ENCODE results near the gene IFT57. TPM values are rescaled to one million over a fixed set of nuclear protein-coding genes. Genes with fewer than 3 reads are reported as not detected.

IFT57 gene
- total RNA-seq, 1 donor from 2014 or later = 90.5 TPM

DNA sequence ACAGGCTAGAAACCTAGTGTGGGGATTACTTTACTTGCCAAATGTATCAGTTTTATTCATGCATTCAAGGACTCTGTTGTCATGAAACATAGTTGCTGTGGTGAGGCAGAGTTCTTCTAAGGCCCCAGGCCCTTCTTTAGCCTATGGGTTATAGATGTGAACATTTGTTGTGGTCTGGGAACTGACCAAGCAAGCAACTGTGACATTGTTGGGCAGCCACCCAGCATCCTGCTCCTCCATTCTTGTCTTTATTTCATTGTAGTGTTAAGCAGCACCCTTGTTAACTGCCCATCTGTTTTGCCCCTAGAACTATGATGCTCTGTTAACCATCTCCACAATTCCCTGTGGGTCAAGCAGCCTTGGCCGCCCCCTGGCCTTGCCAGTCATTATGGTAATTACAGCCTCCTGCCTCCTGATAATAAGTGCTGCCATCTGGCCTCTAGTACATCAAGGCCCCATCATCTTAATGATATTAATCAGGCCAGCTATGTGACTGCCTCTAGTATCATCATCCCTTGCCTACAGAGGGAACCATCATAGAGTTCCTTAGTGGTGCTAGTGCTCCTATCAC is 12.2 kb upstream of the IFT57 start:
- H3K4me2 ChIP-seq = no peak overlapping the region
- H2AFZ ChIP-seq (replicated peaks) = peak overlapping the region; percentile 42
- Mint-ChIP-seq H3K36me3 (no peaks in the 10 kb centered on the region), H3K27ac (no peak overlapping the region), H3K9me3 (no peaks in the 10 kb centered on the region), H3K4me1 (no peaks in the 10 kb centered on the region), H3K27me3 (ENCODE audit: insufficient read depth, low read depth) (peaks cover 2% of the 10 kb centered on the region), H3K4me3 (no peak overlapping the region)
- peaks cover 8% of the 10 kb centered on the region for H3K4me1 ChIP-seq
- H3K9ac ChIP-seq = no peak overlapping the region
- H3F3A ChIP-seq (ENCODE audit: low read depth) = no peaks in the 10 kb centered on the region
- H3K27ac ChIP-seq = no peak overlapping the region
- no peak for TF ChIP-seq EZH2 (IDR thresholded peaks at IDR 0.05)
- no peak for TF ChIP-seq EZH2phosphoT487 (IDR thresholded peaks at IDR 0.05)
- TF ChIP-seq, protein P1, sequence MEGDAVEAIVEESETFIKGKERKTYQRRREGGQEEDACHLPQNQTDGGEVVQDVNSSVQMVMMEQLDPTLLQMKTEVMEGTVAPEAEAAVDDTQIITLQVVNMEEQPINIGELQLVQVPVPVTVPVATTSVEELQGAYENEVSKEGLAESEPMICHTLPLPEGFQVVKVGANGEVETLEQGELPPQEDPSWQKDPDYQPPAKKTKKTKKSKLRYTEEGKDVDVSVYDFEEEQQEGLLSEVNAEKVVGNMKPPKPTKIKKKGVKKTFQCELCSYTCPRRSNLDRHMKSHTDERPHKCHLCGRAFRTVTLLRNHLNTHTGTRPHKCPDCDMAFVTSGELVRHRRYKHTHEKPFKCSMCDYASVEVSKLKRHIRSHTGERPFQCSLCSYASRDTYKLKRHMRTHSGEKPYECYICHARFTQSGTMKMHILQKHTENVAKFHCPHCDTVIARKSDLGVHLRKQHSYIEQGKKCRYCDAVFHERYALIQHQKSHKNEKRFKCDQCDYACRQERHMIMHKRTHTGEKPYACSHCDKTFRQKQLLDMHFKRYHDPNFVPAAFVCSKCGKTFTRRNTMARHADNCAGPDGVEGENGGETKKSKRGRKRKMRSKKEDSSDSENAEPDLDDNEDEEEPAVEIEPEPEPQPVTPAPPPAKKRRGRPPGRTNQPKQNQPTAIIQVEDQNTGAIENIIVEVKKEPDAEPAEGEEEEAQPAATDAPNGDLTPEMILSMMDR (IDR thresholded peaks at IDR 0.05) = no peak
- H3K27me3 ChIP-seq = no peaks in the 10 kb centered on the region
- H3K4me3 ChIP-seq = no peak overlapping the region
- H3K36me3 ChIP-seq = no peaks in the 10 kb centered on the region
- H4K20me1 ChIP-seq (ENCODE audit: low read depth) = no peaks in the 10 kb centered on the region
- no peaks in the 10 kb centered on the region for H3K9me3 ChIP-seq (ENCODE audit: low read depth)
- DNase-seq (ENCODE audit: low spot score) = no peak
- no peaks in the 10 kb centered on the region for H3K79me2 ChIP-seq (ENCODE audit: low read depth)

GRCh38 chr3:108228286-108228685 is 6.1 kb upstream of the IFT57 start:
- no peaks in the 10 kb centered on the region for H3K27me3 ChIP-seq
- no peak overlapping the region for H3K27ac ChIP-seq
- no peak overlapping the region for H2AFZ ChIP-seq (replicated peaks)
- no peak for DNase-seq (ENCODE audit: low spot score)
- peaks cover 25% of the 10 kb centered on the region for H3F3A ChIP-seq (ENCODE audit: low read depth)
- no peak overlapping the region for H3K4me2 ChIP-seq
- no peaks in the 10 kb centered on the region for H3K9me3 ChIP-seq (ENCODE audit: low read depth)
- no peaks in the 10 kb centered on the region for H4K20me1 ChIP-seq (ENCODE audit: low read depth)
- H3K36me3 ChIP-seq = no peaks in the 10 kb centered on the region
- TF ChIP-seq EZH2phosphoT487 (IDR thresholded peaks at IDR 0.05) = no peak
- no peak for TF ChIP-seq EZH2 (IDR thresholded peaks at IDR 0.05)
- TF ChIP-seq, protein P1 (IDR thresholded peaks at IDR 0.05) = no peak
- H3K9me3 Mint-ChIP-seq = no peaks in the 10 kb centered on the region
- H3K27me3 Mint-ChIP-seq (ENCODE audit: insufficient read depth, low read depth) = no peaks in the 10 kb centered on the region
- H3K4me3 Mint-ChIP-seq = no peak overlapping the region
- H3K27ac Mint-ChIP-seq = no peak overlapping the region
- H3K4me3 ChIP-seq = no peak overlapping the region
- H3K36me3 Mint-ChIP-seq = no peaks in the 10 kb centered on the region
- H3K4me1 Mint-ChIP-seq = peaks cover 21% of the 10 kb centered on the region
- H3K79me2 ChIP-seq (ENCODE audit: low read depth) = no peaks in the 10 kb centered on the region
- peaks cover 54% of the 10 kb centered on the region for H3K4me1 ChIP-seq
- H3K9ac ChIP-seq = no peak overlapping the region

GRCh38 chr3:108227131-108227530 is 4.9 kb upstream of the IFT57 start:
- H3K27ac Mint-ChIP-seq = no peak overlapping the region
- Histone ChIP-seq H3K27ac (no peak overlapping the region), H3K4me1 (peaks cover 57% of the 10 kb centered on the region), H3K4me3 (no peak overlapping the region), H2AFZ (replicated peaks) (no peak overlapping the region), H3K79me2 (ENCODE audit: low read depth) (no peaks in the 10 kb centered on the region), H4K20me1 (ENCODE audit: low read depth) (no peaks in the 10 kb centered on the region), H3F3A (ENCODE audit: low read depth) (peaks cover 34% of the 10 kb centered on the region), H3K9ac (no peak overlapping the region), H3K36me3 (no peaks in the 10 kb centered on the region), H3K4me2 (no peak overlapping the region), H3K27me3 (no peaks in the 10 kb centered on the region), H3K9me3 (ENCODE audit: low read depth) (no peaks in the 10 kb centered on the region)
- no peak overlapping the region for H3K4me3 Mint-ChIP-seq
- H3K9me3 Mint-ChIP-seq = no peaks in the 10 kb centered on the region
- no peaks in the 10 kb centered on the region for H3K27me3 Mint-ChIP-seq (ENCODE audit: insufficient read depth, low read depth)
- peaks cover 26% of the 10 kb centered on the region for H3K4me1 Mint-ChIP-seq
- DNase-seq (ENCODE audit: low spot score) = no peak
- TF ChIP-seq EZH2 (IDR thresholded peaks at IDR 0.05) (no peak), EZH2phosphoT487 (IDR thresholded peaks at IDR 0.05) (no peak)
- TF ChIP-seq, protein P1 (IDR thresholded peaks at IDR 0.05) = no peak
- no peaks in the 10 kb centered on the region for H3K36me3 Mint-ChIP-seq
